ENCODE results near the gene PKIG.

GRCh38 chr20:44584162-44584561 is 1.8 kb downstream of the PKIG start:
- TF ChIP-seq CTCF (IDR thresholded peaks at IDR 0.05) (no peak), POLR2A (IDR thresholded peaks at IDR 0.05) (no peak)
